Loucy (cell line): ENCODE measurements around the gene CAMLG.

ENCODE experiments used
- CTCF ChIP-seq: fragments of 200-600 bp; sonication (generic); conservative IDR thresholded peaks from 2 replicates; pipeline ENCODE4 v1.5.1; 2014; ENCODE audit warnings: mild to moderate bottlenecking, antibody characterized with exemption, low read length
- EZH2phosphoT487 ChIP-seq: fragments of 200-600 bp; IDR thresholded peaks from 2 replicates; pipeline ENCODE4 v1.6.1; 2018; ENCODE audit warnings: antibody characterized with exemption, mild to moderate bottlenecking, moderate library complexity, borderline replicate concordance

- TF ChIP-seq CTCF: no peak
- TF ChIP-seq EZH2phosphoT487: no peak
These were observed 53.2 kb downstream of the CAMLG start for GRCh38 chr5:134791580-134791979.
